H1 (cell line): ENCODE data around the gene GRIK2. TPM values are rescaled to one million over a fixed set of nuclear protein-coding genes. Genes with fewer than 3 reads are reported as not detected.

Experiments
- CTCF ChIA-PET: fragments of 300-600 bp; sonication (Branson Sonifier 250); formaldehyde crosslinking; loops from one replicate; lab custom pipeline; 2021; ENCODE audit not compliant: partially characterized antibody; lab: Charles Lee
- POLR2A ChIA-PET: fragments of 300-600 bp; sonication (Branson Sonifier 250); formaldehyde crosslinking; loops from one replicate; lab custom pipeline; 2021; ENCODE audit warnings: inconsistent platforms; ENCODE audit not compliant: partially characterized antibody; lab: Charles Lee
- DNase-seq, 2 experiments: peaks; one replicate each; pipeline versions ENCODE4 v3.0.0 to v3.0.0-alpha.2; 2010 to 2022; ENCODE audit warnings: low spot score in 2 of 2, low read depth in 1 of 2, mixed read lengths in 1 of 2
- FAIRE-seq: peaks from 2 replicates; lab custom pipeline; 2011; peaks lifted over from hg19 to GRCh38; lab: Jason Lieb, UNC
- H2AFZ ChIP-seq: 2 replicates; pipeline ENCODE4 v1.8.1; 2012; ENCODE audit warnings: low read length, inconsistent platforms
- H2AK5ac ChIP-seq: 2 replicates; pipeline ENCODE4 v1.6.1; 2013; ENCODE audit warnings: low read depth, low read length
- H2BK120ac ChIP-seq: replicated peaks from 2 replicates; pipeline ENCODE3; 2013; ENCODE audit warnings: low read depth, low read length, inconsistent platforms
- H2BK12ac ChIP-seq: 2 replicates; pipeline ENCODE4 v1.6.1; 2013; ENCODE audit warnings: low read depth, low read length
- H2BK15ac ChIP-seq: 2 replicates; pipeline ENCODE4 v1.6.1; 2013; ENCODE audit warnings: low read length
- H2BK20ac ChIP-seq: 2 replicates; pipeline ENCODE4 v1.6.1; 2013; ENCODE audit warnings: low read length
- H2BK5ac ChIP-seq: 2 replicates; pipeline ENCODE4 v1.6.1; 2013; ENCODE audit warnings: low read depth, low read length
- H3K14ac ChIP-seq: 2 replicates; pipeline ENCODE4 v1.6.1; 2013; ENCODE audit warnings: inconsistent platforms; ENCODE audit not compliant: insufficient read length
- H3K18ac ChIP-seq: 2 replicates; pipeline ENCODE4 v1.6.1; 2013; ENCODE audit warnings: low read length; ENCODE audit errors: extremely low read depth
- H3K23ac ChIP-seq: 2 replicates; pipeline ENCODE4 v1.6.1; 2013; ENCODE audit warnings: inconsistent platforms; ENCODE audit not compliant: insufficient read length
- H3K23me2 ChIP-seq: 2 replicates; pipeline ENCODE4 v1.6.1; 2013; ENCODE audit warnings: low read depth, low read length
- H3K27ac ChIP-seq: 2 replicates; pipeline ENCODE4 v1.6.1; 2011; ENCODE audit warnings: low read depth, low read length, inconsistent platforms
- H3K27me3 ChIP-seq, 4 experiments: replicated peaks in 1 of 4; 1 replicate in 1 of 4; 2 replicates in 3 of 4; pipeline versions ENCODE4 v1.6.1 to v1.8.1; 2011 to 2013; ENCODE audit warnings: low read length in 3 of 4, mild to moderate bottlenecking in 3 of 4, inconsistent platforms in 2 of 4, mixed read lengths in 2 of 4, moderate library complexity in 1 of 4; ENCODE audit not compliant: control insufficient read depth in 3 of 4, insufficient read depth in 3 of 4; ENCODE audit errors: extremely low read depth in 1 of 4
- H3K36me3 ChIP-seq, 4 experiments: 2 replicates each; pipeline versions ENCODE4 v1.6.1 to v1.8.1; 2011 to 2013; ENCODE audit warnings: mild to moderate bottlenecking in 4 of 4, low read length in 3 of 4, moderate library complexity in 2 of 4, control low read depth in 1 of 4, inconsistent platforms in 1 of 4; ENCODE audit not compliant: insufficient read depth in 4 of 4, control insufficient read depth in 2 of 4
- H3K4ac ChIP-seq: replicated peaks from 2 replicates; pipeline ENCODE3; 2013; ENCODE audit warnings: low read length, low read depth, mixed read lengths, inconsistent platforms; ENCODE audit not compliant: insufficient read length
- H3K4me1 ChIP-seq, 4 experiments: replicated peaks in 1 of 4; 1 replicate in 1 of 4; 2 replicates in 3 of 4; pipeline versions ENCODE4 v1.6.1 to v1.8.1; 2011 to 2013; ENCODE audit warnings: low read length in 3 of 4, inconsistent platforms in 2 of 4, mixed read lengths in 1 of 4; ENCODE audit not compliant: insufficient read depth in 4 of 4, control insufficient read depth in 3 of 4
- H3K4me2 ChIP-seq, 2 experiments: 2 replicates each; pipeline versions ENCODE4 v1.6.1 to v1.8.1; 2011 to 2013; ENCODE audit warnings: low read depth in 2 of 2, low read length in 2 of 2, control low read depth in 1 of 2, inconsistent platforms in 1 of 2, mild to moderate bottlenecking in 1 of 2; ENCODE audit not compliant: insufficient read depth in 1 of 2
- H3K4me3 ChIP-seq, 4 experiments: fragments of 200-600, 300-600 bp in 1 of 4; sonication (generic), shearing (Covaris generic), sonication (Bioruptor Twin) in 1 of 4; 2 replicates each; pipeline versions ENCODE4 v1.5.1 to v1.8.1; 2011 to 2016; ENCODE audit warnings: low read length in 4 of 4, low read depth in 3 of 4, control low read depth in 2 of 4, inconsistent platforms in 2 of 4, mild to moderate bottlenecking in 2 of 4, mixed read lengths in 1 of 4, moderate library complexity in 1 of 4; ENCODE audit not compliant: insufficient read depth in 2 of 4; ENCODE audit errors: extremely low read depth in 1 of 4
- H3K56ac ChIP-seq: replicated peaks from 2 replicates; pipeline ENCODE3; 2013; ENCODE audit warnings: low read depth, mild to moderate bottlenecking, mixed read lengths, low read length, inconsistent platforms; ENCODE audit not compliant: insufficient read length
- H3K79me1 ChIP-seq: 2 replicates; pipeline ENCODE4 v1.6.1; 2013; ENCODE audit warnings: low read depth, low read length, control low read depth
- H3K79me2 ChIP-seq, 2 experiments: 2 replicates each; pipeline versions ENCODE4 v1.6.1 to v1.8.1; 2012 to 2013; ENCODE audit warnings: low read length in 2 of 2, mild to moderate bottlenecking in 2 of 2, inconsistent platforms in 1 of 2; ENCODE audit not compliant: insufficient read depth in 2 of 2, control insufficient read depth in 1 of 2
- H3K9ac ChIP-seq, 4 experiments: replicated peaks in 1 of 4; 1 replicate in 1 of 4; 2 replicates in 3 of 4; pipeline versions ENCODE4 v1.6.1 to v1.8.1; 2011 to 2013; ENCODE audit warnings: low read depth in 3 of 4, low read length in 3 of 4, control low read depth in 2 of 4, mild to moderate bottlenecking in 2 of 4, moderate library complexity in 2 of 4, inconsistent platforms in 1 of 4; ENCODE audit errors: extremely low read depth in 1 of 4
- H3K9me3 ChIP-seq, 2 experiments: 2 replicates each; pipeline versions ENCODE4 v1.6.1 to v1.8.1; 2012 to 2013; ENCODE audit warnings: mild to moderate bottlenecking in 2 of 2, moderate library complexity in 2 of 2, control low read depth in 1 of 2, inconsistent platforms in 1 of 2, low read depth in 1 of 2, low read length in 1 of 2, mixed read lengths in 1 of 2; ENCODE audit not compliant: insufficient read depth in 2 of 2
- H4K20me1 ChIP-seq, 2 experiments: replicated peaks in 1 of 2; 2 replicates each; pipeline versions ENCODE3 to v1.8.1; 2011 to 2013; ENCODE audit warnings: inconsistent platforms in 2 of 2, low read length in 2 of 2, mild to moderate bottlenecking in 1 of 2; ENCODE audit not compliant: insufficient read depth in 2 of 2, control insufficient read depth in 1 of 2
- H4K5ac ChIP-seq: 2 replicates; pipeline ENCODE4 v1.6.1; 2013; ENCODE audit warnings: low read length, low read depth, mixed read lengths, inconsistent platforms; ENCODE audit not compliant: insufficient read length
- H4K8ac ChIP-seq: 2 replicates; pipeline ENCODE4 v1.8.0; 2013; ENCODE audit warnings: mild to moderate bottlenecking, moderate library complexity, low read length, inconsistent platforms; ENCODE audit not compliant: insufficient read depth; ENCODE audit errors: extremely low read depth
- H4K91ac ChIP-seq: replicated peaks from 2 replicates; pipeline ENCODE3; 2013; ENCODE audit warnings: low read length, mixed read lengths, inconsistent platforms; ENCODE audit not compliant: insufficient read length
- EGR1 ChIP-seq: IDR thresholded peaks from 2 replicates; pipeline ENCODE4 v1.6.1; 2011; ENCODE audit warnings: low read depth, low read length, borderline replicate concordance
- RNF2 ChIP-seq: fragments of 200-900, 300-1000 bp; sonication (generic); IDR thresholded peaks from 2 replicates; pipeline ENCODE4 v1.7.1; 2016; ENCODE audit warnings: borderline replicate concordance, low read depth, mild to moderate bottlenecking, antibody characterized with exemption, low read length; ENCODE audit not compliant: poor library complexity, severe bottlenecking; ENCODE audit errors: missing control alignments
- SUZ12 ChIP-seq: fragments of 200-600 bp; sonication (generic); IDR thresholded peaks from 2 replicates; pipeline ENCODE4 v1.6.1; 2012; ENCODE audit warnings: mild to moderate bottlenecking, inconsistent platforms, low read length, moderate library complexity, mixed read lengths
- YY1 ChIP-seq: IDR thresholded peaks from 2 replicates; pipeline ENCODE4 v1.6.1; 2011; ENCODE audit warnings: low read depth, mild to moderate bottlenecking, low read length
- WGBS, 2 experiments: shearing (Covaris generic) in 1 of 2; methylation state at CpG; one replicate each; pipeline versions ENCODE4 v1.1.6 to v1.1.7; 2013 to 2015; ENCODE audit warnings: low lambda C conversion rate in 2 of 2, mixed read lengths in 2 of 2, inconsistent platforms in 1 of 2, low coverage in 1 of 2, missing lambda C conversion rate in 1 of 2; ENCODE audit not compliant: insufficient replicate concordance in 2 of 2, insufficient coverage in 1 of 2, insufficient read length in 1 of 2; ENCODE audit errors: extremely low coverage in 1 of 2, missing lambda C conversion rate in 1 of 2; 5-methylcytosine and 5-hydroxymethylcytosine counted together
- polyA plus RNA-seq, 7 experiments: library from polyadenylated mRNA; depleted of rRNA in 3 of 7; stranded (reverse) in 5 of 7; unstranded in 2 of 7; fragments of >200 nt in 5 of 7; fragments of 200-250 nt in 2 of 7; gene quantifications; 1 replicate in 5 of 7; 2 replicates in 1 of 7; 4 replicates in 1 of 7; pipeline versions ENCODE4 v1.2.1 to v1.2.3, GENCODE V29; 2011 to 2013; ENCODE audit warnings: missing spikeins in 2 of 7, mixed read lengths in 2 of 7
- total RNA-seq: library from RNA; stranded (reverse); fragmentation: NEBNext Ultra II Directional; extraction: Animal tissue kit (Norgen Biotek cat#: 25700); gene quantifications from 2 replicates; pipeline ENCODE4 v1.2.1, GENCODE V29; 2021

GRIK2 gene
- total and polyA plus RNA-seq, 2 of the 8 experiments (the other 6 are each of a cell fraction or from before 2014, with no cell fraction given) = 1.8 to 2.2 TPM

- Histone ChIP-seq H3K18ac (no peak overlapping the region), H3K27ac (no peak overlapping the region), H3K4me2 (no peak overlapping the region), H3K79me1 (no peaks in the 10 kb centered on the region), H2AK5ac (no peak overlapping the region), H2AFZ (no peak overlapping the region), H3K79me2 (no peaks in the 10 kb centered on the region), H3K23ac (no peak overlapping the region), H3K56ac (no peak overlapping the region), H2BK20ac (no peak overlapping the region), H4K5ac (no peak overlapping the region), H4K91ac (no peak overlapping the region), H3K36me3 (no peaks in the 10 kb centered on the region), H3K14ac (no peak overlapping the region), H3K27me3 (no peaks in the 10 kb centered on the region), H2BK5ac (no peak overlapping the region), H2BK12ac (no peak overlapping the region), H3K9me3 (no peaks in the 10 kb centered on the region), H3K4me1 (no peaks in the 10 kb centered on the region), H3K4me3 (no peak overlapping the region), H2BK15ac (no peak overlapping the region), H3K23me2 (no peaks in the 10 kb centered on the region), H4K8ac (no peak overlapping the region), H4K20me1 (no peaks in the 10 kb centered on the region), H2BK120ac (no peak overlapping the region), H3K9ac (no peak overlapping the region), H3K4ac (no peak overlapping the region)
- CTCF ChIA-PET = no interaction called here
- no peak for TF ChIP-seq SUZ12
- TF ChIP-seq RNF2 = no peak
- TF ChIP-seq YY1 = no peak
- TF ChIP-seq EGR1 = no peak
- DNase-seq = no peak
- WGBS, 2 experiments = 95% methylated on average over 1 of the region's 1 CpG; no CpG with 5 or more reads in 1 of the 2 experiments
- FAIRE-seq = no peak
- POLR2A ChIA-PET = no interaction called here
Measured at GRCh38 chr6:101513181-101513580, 119.7 kb downstream of the GRIK2 start.
